ENCODE results near the gene ITGA6. TPM values are rescaled to one million over a fixed set of nuclear protein-coding genes. Genes with fewer than 3 reads are reported as not detected.
A peak's percentile ranks its signal among the peaks of the same experiment; 100 is the strongest.

The ITGA6 gene
- total RNA-seq, 2 experiments from 2014 or later = 2.2 to 5.5 TPM

DNA sequence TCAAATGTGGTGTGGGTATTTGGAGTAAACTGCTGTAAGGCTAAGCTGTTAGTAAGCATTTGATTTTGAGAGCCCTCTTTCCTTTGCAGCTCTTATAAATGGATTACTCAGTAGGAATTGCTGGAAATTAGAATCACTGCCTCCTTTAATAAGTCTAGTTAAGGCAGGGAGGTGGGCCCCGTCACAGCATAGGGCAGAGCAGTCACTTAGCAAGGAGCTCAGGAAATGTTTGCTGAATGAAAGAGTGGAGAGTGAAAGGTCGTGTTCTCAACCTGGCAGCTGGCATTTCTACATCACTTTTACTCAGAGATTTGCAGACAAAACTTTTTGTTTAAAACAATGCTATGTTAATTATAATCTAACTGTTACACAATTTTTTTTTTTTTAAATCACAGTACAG, 25.5 kb downstream of the ITGA6 start:
- no peak for DNase-seq
- Mint-ChIP-seq H3K36me3 (no peaks in the 10 kb centered on the region), H3K4me3 (no peak overlapping the region), H3K27ac (no peak overlapping the region), H3K27me3 (no peaks in the 10 kb centered on the region), H3K9me3 (ENCODE audit: low read depth) (no peaks in the 10 kb centered on the region), H3K4me1 (peaks cover 5% of the 10 kb centered on the region)
- CTCF ChIA-PET = interaction anchor here (0.8 to 5.2 kb wide), 3 partner anchors 10 to 279 kb away, joined by 3 to 35 read pairs (median 4); no protein-coding TSS in a partner anchor
- ATAC-seq = no peak

- H3K4me1 Mint-ChIP-seq = peaks cover 6% of the 10 kb centered on the region
- DNase-seq (no peak), ATAC-seq (no peak)
- no peak overlapping the region for H3K27ac Mint-ChIP-seq
- H3K36me3 Mint-ChIP-seq = no peaks in the 10 kb centered on the region
- CTCF ChIA-PET = interaction anchor here (0.7 to 5.2 kb wide), 2 partner anchors 8 to 94 kb away, joined by 3 to 35 read pairs; no protein-coding TSS in a partner anchor
- no peaks in the 10 kb centered on the region for H3K9me3 Mint-ChIP-seq (ENCODE audit: low read depth)
- peaks cover under 1% of the 10 kb centered on the region for H3K27me3 Mint-ChIP-seq
- H3K4me3 Mint-ChIP-seq = no peak overlapping the region
Observed at GRCh38 chr2:172454404-172455120, 27.2 kb downstream of the ITGA6 start.

DNA sequence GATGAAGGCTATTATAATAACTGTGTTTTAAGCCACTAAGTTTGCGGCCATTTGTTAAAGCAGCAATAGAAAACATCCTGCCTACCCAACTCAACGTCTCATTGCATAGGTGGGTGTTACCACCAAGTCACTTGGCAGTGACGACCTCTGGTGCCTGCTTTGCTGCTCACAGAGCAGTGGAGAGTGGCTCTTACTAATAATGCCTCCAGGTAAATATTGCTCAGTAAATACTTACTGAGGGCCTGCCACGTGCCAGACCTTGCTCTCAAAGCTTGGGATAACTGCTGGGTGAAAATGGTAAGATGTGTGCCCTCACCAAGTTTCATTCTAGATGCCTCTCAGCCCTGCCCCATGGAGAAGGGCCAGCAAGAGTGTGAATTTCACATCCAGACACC, 27.7 kb downstream of the ITGA6 start:
- Mint-ChIP-seq H3K4me1 (peaks cover 8% of the 10 kb centered on the region), H3K27ac (no peak overlapping the region), H3K4me3 (no peak overlapping the region), H3K9me3 (ENCODE audit: low read depth) (no peaks in the 10 kb centered on the region), H3K27me3 (peaks cover 3% of the 10 kb centered on the region), H3K36me3 (no peaks in the 10 kb centered on the region)
- ATAC-seq = no peak
- CTCF ChIA-PET = interaction anchor here (2.0 to 5.2 kb wide), 2 partner anchors 7 to 12 kb away, joined by 7 to 35 read pairs; no protein-coding TSS in a partner anchor
- no peak for DNase-seq

- CTCF ChIA-PET = interaction anchor here (2.0 to 7.7 kb wide), 2 partner anchors 11 to 28 kb away, joined by 7 to 137 read pairs; partner anchors contain the start of gene ITGA6
- Mint-ChIP-seq H3K4me3 (no peak overlapping the region), H3K27ac (no peak overlapping the region), H3K4me1 (peaks cover 16% of the 10 kb centered on the region), H3K27me3 (peaks cover 4% of the 10 kb centered on the region), H3K9me3 (ENCODE audit: low read depth) (no peaks in the 10 kb centered on the region), H3K36me3 (no peaks in the 10 kb centered on the region)
- DNase-seq (no peak), ATAC-seq (no peak)
Observed at GRCh38 chr2:172456002-172456401, 28.6 kb downstream of the ITGA6 start.

- no peak for ATAC-seq
- CTCF ChIA-PET = interaction anchor here (7.7 kb wide), 1 partner anchor 30 kb away, joined by 137 read pairs; the partner anchor contains the start of gene ITGA6
- H3K4me3 Mint-ChIP-seq = no peak overlapping the region
- no peaks in the 10 kb centered on the region for H3K36me3 Mint-ChIP-seq
- no peak for DNase-seq
- no peak overlapping the region for H3K27ac Mint-ChIP-seq
- peaks cover 32% of the 10 kb centered on the region for H3K4me1 Mint-ChIP-seq
- no peaks in the 10 kb centered on the region for H3K9me3 Mint-ChIP-seq (ENCODE audit: low read depth)
- H3K27me3 Mint-ChIP-seq = peaks cover 8% of the 10 kb centered on the region
Observed at GRCh38 chr2:172457536-172457935, 30.1 kb downstream of the ITGA6 start.

GRCh38 chr2:172458561-172459124, 31.3 kb downstream of the ITGA6 start:
- Mint-ChIP-seq H3K36me3 (no peaks in the 10 kb centered on the region), H3K4me1 (peaks cover 43% of the 10 kb centered on the region), H3K4me3 (no peak overlapping the region), H3K9me3 (ENCODE audit: low read depth) (no peaks in the 10 kb centered on the region), H3K27me3 (peaks cover 8% of the 10 kb centered on the region), H3K27ac (no peak overlapping the region)
- CTCF ChIA-PET = interaction anchor here (0.7 to 7.7 kb wide), 3 partner anchors 11 to 31 kb away, joined by 3 to 137 read pairs (median 3); partner anchors contain the start of gene ITGA6
- DNase-seq (no peak), ATAC-seq (no peak)

- no peak overlapping the region for H3K27ac Mint-ChIP-seq
- peaks cover 8% of the 10 kb centered on the region for H3K27me3 Mint-ChIP-seq
- ATAC-seq = no peak
- no peaks in the 10 kb centered on the region for H3K36me3 Mint-ChIP-seq
- H3K9me3 Mint-ChIP-seq (ENCODE audit: low read depth) = no peaks in the 10 kb centered on the region
- H3K4me1 Mint-ChIP-seq = peaks cover 63% of the 10 kb centered on the region
- no peak overlapping the region for H3K4me3 Mint-ChIP-seq
- no peak for DNase-seq
- CTCF ChIA-PET = interaction anchor here (0.9 to 7.7 kb wide), 19 partner anchors 8 to 887 kb away, joined by 4 to 137 read pairs (median 11); partner anchors contain the start of genes DYNC1I2 and ITGA6
Observed at GRCh38 chr2:172460780-172461201, 33.4 kb downstream of the ITGA6 start.

GRCh38 chr2:172461591-172462372, 34.4 kb downstream of the ITGA6 start:
- Mint-ChIP-seq H3K4me3 (peak overlapping the region; percentile 9), H3K27me3 (peaks cover 8% of the 10 kb centered on the region), H3K9me3 (ENCODE audit: low read depth) (no peaks in the 10 kb centered on the region), H3K36me3 (no peaks in the 10 kb centered on the region), H3K27ac (peak overlapping the region; percentile 23), H3K4me1 (peaks cover 69% of the 10 kb centered on the region)
- CTCF ChIA-PET = interaction anchor here (0.6 to 7.7 kb wide), 51 partner anchors 9 to 888 kb away, joined by 3 to 137 read pairs (median 4); partner anchors contain the start of genes DYNC1I2 and ITGA6
- DNase-seq (peak; percentile 77), ATAC-seq (peak; percentile 71)

- peak; percentile 45 for DNase-seq
Observed at GRCh38 chr2:172462373-172462848, 35.0 kb downstream of the ITGA6 start.

DNA sequence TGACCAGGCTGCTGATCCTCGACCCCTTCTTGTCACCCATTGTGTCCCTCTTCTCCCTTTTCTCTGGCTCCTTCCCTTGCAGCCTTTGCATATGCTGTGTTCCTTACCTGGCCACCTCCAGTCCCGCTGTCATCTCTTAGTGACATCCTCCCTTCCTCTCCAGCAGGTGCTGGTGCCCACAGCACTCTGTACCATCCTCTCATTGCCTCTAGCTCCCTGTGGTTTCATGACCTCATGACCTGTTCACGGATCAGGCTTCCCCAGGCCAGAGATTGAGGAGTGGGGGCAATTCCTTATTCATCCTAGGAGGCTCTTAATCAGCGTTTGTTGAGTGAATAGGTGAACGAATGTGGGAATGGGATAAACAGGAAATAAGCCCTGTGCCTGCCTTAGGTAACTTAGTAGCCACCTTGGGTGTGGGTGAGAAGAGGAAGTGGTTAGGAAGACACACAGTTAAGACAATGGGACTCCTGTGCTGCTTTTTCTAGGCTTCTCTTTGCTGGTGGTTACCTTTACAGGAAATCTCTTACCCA, 35.5 kb downstream of the ITGA6 start:
- no peaks in the 10 kb centered on the region for H3K9me3 Mint-ChIP-seq (ENCODE audit: low read depth)
- peak; percentile 77 for ATAC-seq
- peaks cover 8% of the 10 kb centered on the region for H3K27me3 Mint-ChIP-seq
- H3K4me3 Mint-ChIP-seq = peak overlapping the region; percentile 53
- CTCF ChIA-PET = interaction anchor here (1.0 to 7.7 kb wide), 30 partner anchors 8 to 775 kb away, joined by 3 to 137 read pairs (median 4); partner anchors contain the start of genes DYNC1I2 and ITGA6
- H3K27ac Mint-ChIP-seq = peak overlapping the region; percentile 83
- peaks cover 76% of the 10 kb centered on the region for H3K4me1 Mint-ChIP-seq
- peak; percentile 75 for DNase-seq
- no peaks in the 10 kb centered on the region for H3K36me3 Mint-ChIP-seq

More at GRCh38 chr2:172462373-172462848, 35.0 kb downstream of the ITGA6 start:
- H3K27me3 Mint-ChIP-seq = peaks cover 8% of the 10 kb centered on the region
- peak overlapping the region; percentile 53 for H3K4me3 Mint-ChIP-seq
- CTCF ChIA-PET = interaction anchor here (0.9 to 7.7 kb wide), 42 partner anchors 9 to 889 kb away, joined by 3 to 137 read pairs (median 4); partner anchors contain the start of genes DYNC1I2 and ITGA6
- no peaks in the 10 kb centered on the region for H3K9me3 Mint-ChIP-seq (ENCODE audit: low read depth)
- ATAC-seq = peak; percentile 38
- H3K27ac Mint-ChIP-seq = peak overlapping the region; percentile 83
- H3K36me3 Mint-ChIP-seq = no peaks in the 10 kb centered on the region
- H3K4me1 Mint-ChIP-seq = peaks cover 75% of the 10 kb centered on the region

DNA sequence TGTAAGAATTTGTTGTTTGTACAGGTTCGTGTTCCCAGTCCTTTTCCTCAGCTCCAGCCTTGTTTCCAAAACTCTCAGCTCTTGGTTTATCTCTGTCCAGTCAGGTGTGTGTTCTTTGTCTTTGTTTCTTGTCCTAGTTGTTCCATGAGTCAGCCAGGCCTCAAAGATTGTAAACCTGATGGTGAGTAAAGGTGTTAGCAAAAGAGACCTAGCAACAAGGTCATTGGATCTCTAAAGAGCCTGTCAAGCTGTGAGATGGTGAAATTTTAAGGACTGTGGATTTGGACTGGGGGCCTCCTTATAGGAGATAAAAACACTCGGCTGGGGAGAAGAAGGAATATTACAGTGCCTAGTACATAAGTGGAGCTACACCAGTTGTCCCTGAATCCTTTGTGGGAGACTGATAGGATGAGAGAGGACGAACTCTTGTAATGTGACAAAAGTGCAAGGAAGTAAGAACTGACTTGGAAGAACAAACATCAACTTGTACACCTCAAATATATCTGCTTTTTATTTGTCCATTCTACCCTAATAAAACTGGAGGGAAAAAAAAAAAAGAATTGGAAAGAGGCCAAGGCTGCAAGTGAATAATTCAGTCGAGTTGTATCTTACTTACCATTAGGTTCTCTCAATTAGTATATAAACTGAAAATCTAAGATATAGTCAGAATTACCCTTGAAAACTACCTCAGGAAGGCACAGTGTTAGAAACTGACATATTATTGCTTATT, 37.2 kb downstream of the ITGA6 start:
- Mint-ChIP-seq H3K36me3 (no peaks in the 10 kb centered on the region), H3K4me1 (peaks cover 75% of the 10 kb centered on the region), H3K27ac (peak overlapping the region; percentile 83), H3K9me3 (ENCODE audit: low read depth) (no peaks in the 10 kb centered on the region), H3K4me3 (no peak overlapping the region), H3K27me3 (peaks cover 7% of the 10 kb centered on the region)
- no peak for DNase-seq
- CTCF ChIA-PET = interaction anchor here (1.2 to 7.5 kb wide), 10 partner anchors 12 to 358 kb away, joined by 3 to 97 read pairs (median 10); partner anchors contain the start of gene ITGA6
- no peak for ATAC-seq

Measured in activated CD8-positive, alpha-beta memory T cell treated with anti-CD3 and anti-CD28 coated beads, Interleukin-2, amount 10 ng/mL, durations not matched to agents 7 days and 5 days (primary cell).